WERI-Rb-1 (cell line): ENCODE measurements around the gene OR2T12.
"Not testable (repeated sequence)": the region's sequence is repeated elsewhere in the genome, so short reads cannot be mapped to it uniquely, and the experiment has no call there.

Experiments used
- DNase-seq: peaks from one replicate; pipeline ENCODE4 v3.0.0-alpha.2; 2020
- H3K27ac ChIP-seq: fragments of 250-450 bp; sonication (Bioruptor Pico); 2 replicates; pipeline ENCODE4 v1.5.1; 2020; ENCODE audit warnings: mild to moderate bottlenecking, moderate library complexity
- H3K27me3 ChIP-seq: fragments of 250-450 bp; sonication (Bioruptor Pico); 2 replicates; pipeline ENCODE4 v1.5.1; 2021; ENCODE audit warnings: mild to moderate bottlenecking, low read depth, moderate library complexity; ENCODE audit not compliant: insufficient read depth, severe bottlenecking
- H3K36me3 ChIP-seq: fragments of 250-450 bp; sonication (Bioruptor Pico); 2 replicates; pipeline ENCODE4 v1.5.1; 2020; ENCODE audit warnings: mild to moderate bottlenecking, moderate library complexity
- H3K4me3 ChIP-seq: 2 replicates; pipeline ENCODE4 v1.5.1; 2011; ENCODE audit warnings: low read depth, mild to moderate bottlenecking, control low read depth, low read length
- H3K9me3 ChIP-seq: fragments of 250-450 bp; sonication (Bioruptor Pico); 2 replicates; pipeline ENCODE4 v1.5.1; 2021; ENCODE audit warnings: mild to moderate bottlenecking, moderate library complexity; ENCODE audit not compliant: severe bottlenecking
- CTCF ChIP-seq: IDR thresholded peaks from 2 replicates; pipeline ENCODE4 v1.5.1; 2011; ENCODE audit warnings: low read depth, mild to moderate bottlenecking, control low read depth, inconsistent platforms, low read length

OR2T12 gene

GRCh38 chr1:248306103-248306502 is 2.9 kb upstream of the OR2T12 start:
- H3K36me3 ChIP-seq = no peaks in the 10 kb centered on the region
- no peaks in the 10 kb centered on the region for H3K9me3 ChIP-seq
- peaks cover 41% of the 10 kb centered on the region for H3K27me3 ChIP-seq
- H3K27ac ChIP-seq = no peak overlapping the region
- TF ChIP-seq CTCF = no peak
- no peak overlapping the region for H3K4me3 ChIP-seq
- DNase-seq = no peak

GRCh38 chr1:248305672-248306071 is 2.4 kb upstream of the OR2T12 start:
- not testable (repeated sequence) for H3K4me3 ChIP-seq, H3K9me3 ChIP-seq, H3K36me3 ChIP-seq, H3K27ac ChIP-seq, DNase-seq
- H3K27me3 ChIP-seq = peaks cover 41% of the 10 kb centered on the region

GRCh38 chr1:248288391-248288790 is 14.8 kb downstream of the OR2T12 start:
- Histone ChIP-seq H3K36me3 (no peaks in the 10 kb centered on the region), H3K27me3 (peaks cover 49% of the 10 kb centered on the region), H3K9me3 (no peaks in the 10 kb centered on the region), H3K4me3 (no peak overlapping the region), H3K27ac (no peak overlapping the region)
- DNase-seq = no peak
- no peak for TF ChIP-seq CTCF

- TF ChIP-seq CTCF = no peak
- no peak for DNase-seq
- Histone ChIP-seq H3K9me3 (no peaks in the 10 kb centered on the region), H3K27me3 (peaks cover 36% of the 10 kb centered on the region), H3K4me3 (no peak within 1 kb of the TSS), H3K36me3 (no peaks in the 10 kb centered on the region), H3K27ac (no peak within 1 kb of the TSS)
These were observed 25.3 kb downstream of the OR2T12 start, which contains the start of gene OR2T33 for GRCh38 chr1:248277876-248278275. OR2T33 (minus strand) TSS chr1:248277976; CDS start chr1:248273814, 4,162 bp downstream.

- H3K36me3 ChIP-seq, H3K27ac ChIP-seq, H3K9me3 ChIP-seq, DNase-seq, H3K4me3 ChIP-seq: not testable (repeated sequence)
- H3K27me3 ChIP-seq = peaks cover 24% of the 10 kb centered on the region
These were observed 30.0 kb downstream of the OR2T12 start for GRCh38 chr1:248273225-248273624.

- Histone ChIP-seq H3K36me3 (no peaks in the 10 kb centered on the region), H3K4me3 (no peak overlapping the region), H3K9me3 (peaks cover 2% of the 10 kb centered on the region), H3K27ac (no peak overlapping the region), H3K27me3 (peaks cover 6% of the 10 kb centered on the region)
- DNase-seq = no peak
- no peak for TF ChIP-seq CTCF
These were observed 35.0 kb downstream of the OR2T12 start for GRCh38 chr1:248268178-248268577.

- H3K36me3 ChIP-seq, H3K9me3 ChIP-seq, DNase-seq, H3K27ac ChIP-seq, H3K27me3 ChIP-seq, H3K4me3 ChIP-seq: not testable (repeated sequence)
These were observed 43.9 kb downstream of the OR2T12 start for GRCh38 chr1:248259309-248259708.
